ENCODE results near the gene SAMSN1. TPM values are rescaled to one million over a fixed set of nuclear protein-coding genes. Genes with fewer than 3 reads are reported as not detected.

The SAMSN1 gene
- polyA plus RNA-seq, 1 donor (not counting 4 experiments of a cell fraction or from before 2014, with no cell fraction given) = not detected

GRCh38 chr21:14482165-14482564 lies 64.0 kb downstream of the SAMSN1 start:
- Histone ChIP-seq H3K9ac (ENCODE audit: control insufficient read depth, extremely low read depth, insufficient read depth, low read length) (no peak overlapping the region), H3K27me3 (ENCODE audit: control insufficient read depth, extremely low read depth, insufficient read depth, low read length) (no peaks in the 10 kb centered on the region), H3K4me3 (ENCODE audit: control insufficient read depth in 2 of 3, extremely low read depth in 1 of 3, insufficient read depth in 2 of 3, low read depth in 1 of 3, low read length in 3 of 3) (no peak overlapping the region), H4K20me1 (ENCODE audit: control insufficient read depth, extremely low read depth, insufficient read depth, low read length) (no peaks in the 10 kb centered on the region), H3K27ac (ENCODE audit: control insufficient read depth, insufficient read depth, low read length) (no peak overlapping the region), H3K9me3 (ENCODE audit: control insufficient read depth, low read depth, low read length) (no peaks in the 10 kb centered on the region), H3K9me1 (ENCODE audit: control insufficient read depth, extremely low read depth, insufficient read depth, low read length) (no peaks in the 10 kb centered on the region), H3K4me2 (ENCODE audit: control insufficient read depth, extremely low read depth, insufficient read depth, low read depth, low read length) (no peak overlapping the region), H3K36me3 (ENCODE audit: control insufficient read depth in 2 of 2, extremely low read depth in 1 of 2, insufficient read depth in 2 of 2, low read length in 2 of 2) (no peaks in the 10 kb centered on the region), H3K79me2 (ENCODE audit: control insufficient read depth, insufficient read depth, low read length) (no peaks in the 10 kb centered on the region), H2AFZ (ENCODE audit: control insufficient read depth, low read length) (no peak overlapping the region), H3K4me1 (ENCODE audit: control insufficient read depth, extremely low read depth, insufficient read depth, low read length) (no peaks in the 10 kb centered on the region)
- DNase-seq (ENCODE audit: low read depth, low spot score) (no peak), FAIRE-seq (no peak)
- TF ChIP-seq CTCF (optimal IDR thresholded peaks at IDR 0.05 in 1 of 3, IDR thresholded peaks at IDR 0.05 in 1 of 3, conservative IDR thresholded peaks at IDR 0.05 in 1 of 3; ENCODE audit: extremely low read depth in 1 of 3, insufficient read depth in 2 of 3, low read length in 3 of 3) (no peak), EZH2 (IDR thresholded peaks at IDR 0.05; ENCODE audit: low read length) (no peak)
- dilution Hi-C loops (cut with MboI; ENCODE audit: extremely low pct_ligation_motif_present, low sequenced_read_pairs) = no loop called here

GRCh38 chr21:14480411-14481031 lies 65.6 kb downstream of the SAMSN1 start:
- FAIRE-seq (no peak), DNase-seq (ENCODE audit: low read depth, low spot score) (no peak)
- H3K4me2 ChIP-seq (ENCODE audit: control insufficient read depth, extremely low read depth, insufficient read depth, low read depth, low read length) = no peak overlapping the region
- TF ChIP-seq CTCF (optimal IDR thresholded peaks at IDR 0.05 in 1 of 3, IDR thresholded peaks at IDR 0.05 in 1 of 3, conservative IDR thresholded peaks at IDR 0.05 in 1 of 3; ENCODE audit: extremely low read depth in 1 of 3, insufficient read depth in 2 of 3, low read length in 3 of 3) (no peak), EZH2 (IDR thresholded peaks at IDR 0.05; ENCODE audit: low read length) (no peak)
- no peak overlapping the region for H3K9ac ChIP-seq (ENCODE audit: control insufficient read depth, extremely low read depth, insufficient read depth, low read length)
- no peaks in the 10 kb centered on the region for H3K9me3 ChIP-seq (ENCODE audit: control insufficient read depth, low read depth, low read length)
- H3K36me3 ChIP-seq (ENCODE audit: control insufficient read depth in 2 of 2, extremely low read depth in 1 of 2, insufficient read depth in 2 of 2, low read length in 2 of 2) = no peaks in the 10 kb centered on the region
- no peak overlapping the region for H3K27ac ChIP-seq (ENCODE audit: control insufficient read depth, insufficient read depth, low read length)
- dilution Hi-C loops (cut with MboI; ENCODE audit: extremely low pct_ligation_motif_present, low sequenced_read_pairs) = no loop called here
- no peaks in the 10 kb centered on the region for H3K4me1 ChIP-seq (ENCODE audit: control insufficient read depth, extremely low read depth, insufficient read depth, low read length)
- H3K27me3 ChIP-seq (ENCODE audit: control insufficient read depth, extremely low read depth, insufficient read depth, low read length) = no peaks in the 10 kb centered on the region
- no peaks in the 10 kb centered on the region for H3K9me1 ChIP-seq (ENCODE audit: control insufficient read depth, extremely low read depth, insufficient read depth, low read length)
- no peaks in the 10 kb centered on the region for H4K20me1 ChIP-seq (ENCODE audit: control insufficient read depth, extremely low read depth, insufficient read depth, low read length)
- H3K79me2 ChIP-seq (ENCODE audit: control insufficient read depth, insufficient read depth, low read length) = no peaks in the 10 kb centered on the region
- H2AFZ ChIP-seq (ENCODE audit: control insufficient read depth, low read length) = no peak overlapping the region
- H3K4me3 ChIP-seq (ENCODE audit: control insufficient read depth in 2 of 3, extremely low read depth in 1 of 3, insufficient read depth in 2 of 3, low read depth in 1 of 3, low read length in 3 of 3) = no peak overlapping the region

Data from keratinocyte (primary cell).